Erythroblast (primary cell): Measurements from ENCODE around the gene ENOX1.

Experiments
- GATA1 ChIP-seq: IDR thresholded peaks from 2 replicates; pipeline ENCODE4 v1.6.1; 2011; ENCODE audit warnings: low read depth, mild to moderate bottlenecking, control low read depth, low read length, moderate library complexity
- POLR2A ChIP-seq: IDR thresholded peaks from 2 replicates; pipeline ENCODE4 v1.6.1; 2011; ENCODE audit warnings: mild to moderate bottlenecking, low read length

DNA sequence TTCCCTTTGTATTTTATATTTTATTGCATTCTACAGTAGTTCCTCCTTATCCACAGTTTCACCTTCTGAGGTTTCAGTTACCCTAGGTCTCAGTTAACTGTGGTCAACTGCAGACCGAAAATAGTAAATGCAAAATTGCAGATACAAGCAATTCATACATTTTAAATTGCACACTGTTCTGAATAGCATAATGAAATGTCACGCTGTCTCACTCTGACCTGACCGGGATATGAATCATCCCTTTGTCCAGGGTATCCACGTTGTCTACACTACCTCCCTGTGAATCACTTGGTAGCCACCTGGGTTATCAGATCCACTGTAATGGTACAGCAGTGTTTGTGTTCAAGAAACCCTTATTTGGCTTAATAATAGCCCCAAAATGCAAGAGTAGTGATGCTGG is 438.4 kb downstream of the ENOX1 start:
- TF ChIP-seq POLR2A (no peak), GATA1 (no peak)
